IMR-90 (cell line): ENCODE results near the gene PRLR. TPM values are rescaled to one million over a fixed set of nuclear protein-coding genes. Genes with fewer than 3 reads are reported as not detected.

Experiments used
- ATAC-seq: fragments of 200-7000 bp; cut with Tn5 transposase; 2 replicates; pipeline ENCODE4 v1.9.1; 2020; ENCODE audit warnings: low read depth, mild to moderate bottlenecking, moderate library complexity
- BruUV-seq: library from RNA; stranded (reverse); fragments of 400-500 nt; replicated peaks from 2 replicates; lab custom pipeline; 2021; lab: Mats Ljungman, UMichigan
- CTCF ChIA-PET: fragments of 300-600 bp; formaldehyde crosslinking; extraction: SDS; loops from one replicate; lab custom pipeline; 2021; ENCODE audit warnings: antibody characterized with exemption; lab: Yijun Ruan, JAX
- POLR2A ChIA-PET: fragments of 300-600 bp; sonication (Branson Sonifier 250); formaldehyde crosslinking; loops from one replicate; lab custom pipeline; 2022; ENCODE audit warnings: antibody characterized with exemption; ENCODE audit not compliant: unreplicated experiment; lab: Charles Lee
- DNase-seq: peaks from one replicate; pipeline ENCODE4 v3.0.0; 2013
- H2AFZ ChIP-seq: replicated peaks from 2 replicates; pipeline ENCODE3; 2013; ENCODE audit warnings: low read length, mild to moderate bottlenecking; ENCODE audit not compliant: poor library complexity
- H2AK5ac ChIP-seq: 2 replicates; pipeline ENCODE4 v1.6.1; 2013; ENCODE audit warnings: low read depth, low read length, inconsistent platforms
- H2AK9ac ChIP-seq: replicated peaks from 2 replicates; pipeline ENCODE3; 2013; ENCODE audit warnings: mild to moderate bottlenecking, low read depth, low read length, moderate library complexity; ENCODE audit not compliant: poor library complexity
- H2BK120ac ChIP-seq: 2 replicates; pipeline ENCODE4 v1.6.1; 2013; ENCODE audit warnings: low read depth, low read length, inconsistent platforms
- H2BK15ac ChIP-seq: 3 replicates; pipeline ENCODE4 v1.6.1; 2013; ENCODE audit warnings: low read depth, low read length, inconsistent platforms
- H2BK20ac ChIP-seq: 2 replicates; pipeline ENCODE4 v1.6.1; 2013; ENCODE audit warnings: low read depth, mild to moderate bottlenecking, inconsistent platforms, low read length, moderate library complexity
- H2BK5ac ChIP-seq: 2 replicates; pipeline ENCODE4 v1.6.1; 2013; ENCODE audit warnings: mild to moderate bottlenecking, low read depth, low read length, inconsistent platforms; ENCODE audit not compliant: poor library complexity, severe bottlenecking
- H3K14ac ChIP-seq: replicated peaks from 2 replicates; pipeline ENCODE4 v1.6.1; 2013; ENCODE audit warnings: low read depth, low read length, inconsistent platforms
- H3K18ac ChIP-seq: 2 replicates; pipeline ENCODE4 v1.6.1; 2013; ENCODE audit warnings: low read depth, low read length, control low read depth
- H3K23ac ChIP-seq: 2 replicates; pipeline ENCODE4 v1.6.1; 2013; ENCODE audit warnings: low read depth, low read length, inconsistent platforms
- H3K27ac ChIP-seq: 2 replicates; pipeline ENCODE4 v1.5.1; 2013; ENCODE audit warnings: mild to moderate bottlenecking, control low read depth, low read length; ENCODE audit not compliant: insufficient read depth
- H3K27me3 ChIP-seq: 2 replicates; pipeline ENCODE4 v1.6.1; 2013; ENCODE audit warnings: low read length; ENCODE audit not compliant: control insufficient read depth, insufficient read depth
- H3K36me3 ChIP-seq: 2 replicates; pipeline ENCODE4 v1.6.1; 2013; ENCODE audit warnings: low read length, mixed read lengths; ENCODE audit not compliant: control insufficient read depth, insufficient read depth
- H3K4ac ChIP-seq: 2 replicates; pipeline ENCODE4 v1.6.1; 2013; ENCODE audit warnings: low read depth, low read length, inconsistent platforms
- H3K4me1 ChIP-seq: 2 replicates; pipeline ENCODE4 v1.6.1; 2013; ENCODE audit warnings: low read length, mixed read lengths; ENCODE audit not compliant: control insufficient read depth, insufficient read depth
- H3K4me2 ChIP-seq: 2 replicates; pipeline ENCODE4 v1.6.1; 2013; ENCODE audit warnings: low read depth, mild to moderate bottlenecking, control low read depth, low read length, moderate library complexity
- H3K4me3 ChIP-seq: 2 replicates; pipeline ENCODE4 v1.5.1; 2013; ENCODE audit warnings: low read depth, mild to moderate bottlenecking, control low read depth, low read length, moderate library complexity; ENCODE audit not compliant: insufficient read depth
- H3K56ac ChIP-seq: 2 replicates; pipeline ENCODE4 v1.6.1; 2013; ENCODE audit warnings: low read length, inconsistent platforms; ENCODE audit not compliant: insufficient read depth; ENCODE audit errors: extremely low read depth
- H3K79me1 ChIP-seq, 2 experiments: 2 replicates each; pipeline ENCODE4 v1.6.1; 2013; ENCODE audit warnings: low read length in 2 of 2, inconsistent platforms in 1 of 2, low read depth in 1 of 2
- H3K9ac ChIP-seq: 2 replicates; pipeline ENCODE4 v1.6.1; 2013; ENCODE audit warnings: low read depth, low read length, control low read depth
- H3K9me1 ChIP-seq: 2 replicates; pipeline ENCODE4 v1.6.1; 2013; ENCODE audit warnings: low read length, inconsistent platforms; ENCODE audit not compliant: insufficient read depth
- H3K9me3 ChIP-seq: 2 replicates; pipeline ENCODE4 v1.6.1; 2013; ENCODE audit warnings: low read length; ENCODE audit not compliant: control insufficient read depth, insufficient read depth
- H4K20me1 ChIP-seq: 2 replicates; pipeline ENCODE4 v1.6.1; 2013; ENCODE audit warnings: low read length, inconsistent platforms; ENCODE audit not compliant: insufficient read depth
- H4K5ac ChIP-seq: 2 replicates; pipeline ENCODE4 v1.6.1; 2013; ENCODE audit warnings: mild to moderate bottlenecking, low read depth, low read length, control low read depth
- H4K8ac ChIP-seq, 2 experiments: 2 replicates each; pipeline ENCODE4 v1.6.1; 2013; ENCODE audit warnings: low read depth in 2 of 2, low read length in 2 of 2, control low read depth in 1 of 2, inconsistent platforms in 1 of 2
- H4K91ac ChIP-seq: 2 replicates; pipeline ENCODE4 v1.6.1; 2013; ENCODE audit warnings: low read depth, low read length, inconsistent platforms; ENCODE audit not compliant: insufficient read depth
- FOS ChIP-seq: fragments of 150-350 bp; IDR thresholded peaks from 2 replicates; pipeline ENCODE4 v1.6.1; 2016; ENCODE audit warnings: low read depth, low read length
- MAZ ChIP-seq: IDR thresholded peaks from 2 replicates; pipeline ENCODE4 v1.6.1; 2012; ENCODE audit warnings: low read depth, mild to moderate bottlenecking, low read length, improper control_type of control experiment, moderate library complexity, borderline replicate concordance
- MXI1 ChIP-seq: IDR thresholded peaks from 2 replicates; pipeline ENCODE4 v1.6.1; 2012; ENCODE audit warnings: low read depth, mild to moderate bottlenecking, low read length, moderate library complexity, borderline replicate concordance
- POLR2A ChIP-seq: IDR thresholded peaks from 2 replicates; pipeline ENCODE4 v1.6.1; 2012; ENCODE audit warnings: mild to moderate bottlenecking, low read depth, low read length
- RAD21 ChIP-seq: IDR thresholded peaks from 2 replicates; pipeline ENCODE4 v1.6.1; 2012; ENCODE audit warnings: low read length, improper control_type of control experiment
- RFX5 ChIP-seq: IDR thresholded peaks from 2 replicates; pipeline ENCODE4 v1.8.0; 2012; ENCODE audit warnings: low read depth, mild to moderate bottlenecking, low read length, moderate library complexity
- WGBS, 2 experiments: methylation state at CpG; one replicate each; pipeline versions ENCODE4 v1.1.5 to v1.1.7; 2013; ENCODE audit warnings: missing lambda C conversion rate in 2 of 2; ENCODE audit not compliant: insufficient read length in 1 of 2; ENCODE audit errors: extremely low coverage in 2 of 2; 5-methylcytosine and 5-hydroxymethylcytosine counted together
- dilution Hi-C: fragments of 300-500 bp; cut with HindIII; formaldehyde crosslinking; loops from one replicate; pipeline ENCODE4 v1.14.3; 2018; ENCODE audit warnings: low sequenced_read_pairs; ENCODE audit not compliant: unreplicated experiment
- in situ Hi-C: fragments of 300-500 bp; cut with MboI; formaldehyde crosslinking; loops from 3 replicates; pipeline ENCODE4 v1.14.3; 2019; ENCODE audit warnings: low sequenced_read_pairs, inconsistent platforms, mixed read lengths
- intact Hi-C: fragments of 100-400 bp; cut with micrococcal nuclease; formaldehyde crosslinking; loops from 2 replicates; pipeline ENCODE4 v1.10.0; 2022
- polyA plus RNA-seq, 3 experiments: library from polyadenylated mRNA; depleted of rRNA; stranded (reverse); fragments of >200 nt; gene quantifications; 2 replicates each; pipeline ENCODE4 v1.2.3, GENCODE V29; 2012; ENCODE audit warnings: low replicate concordance in 1 of 3
- total RNA-seq: library from RNA; depleted of rRNA; stranded (reverse); fragments of >200 nt; gene quantifications from 2 replicates; pipeline ENCODE4 v1.2.3, GENCODE V29; 2012
- TF ChIP-seq, protein P1 (sequence below): fragments of 150-350 bp; IDR thresholded peaks from 2 replicates; pipeline ENCODE4 v1.6.1; 2017; ENCODE audit warnings: mild to moderate bottlenecking, antibody characterized with exemption, low read length, low read depth
- TF ChIP-seq, protein P2 (sequence below): fragments of 150-350 bp; IDR thresholded peaks from 2 replicates; pipeline ENCODE4 v1.6.1; 2016; ENCODE audit warnings: low read depth, mild to moderate bottlenecking, low read length, moderate library complexity, borderline replicate concordance

Gene PRLR
- total and polyA plus RNA-seq, 2 of the 4 experiments (the other 2 are of a cell fraction): 0.24 to 0.54 TPM

DNA sequence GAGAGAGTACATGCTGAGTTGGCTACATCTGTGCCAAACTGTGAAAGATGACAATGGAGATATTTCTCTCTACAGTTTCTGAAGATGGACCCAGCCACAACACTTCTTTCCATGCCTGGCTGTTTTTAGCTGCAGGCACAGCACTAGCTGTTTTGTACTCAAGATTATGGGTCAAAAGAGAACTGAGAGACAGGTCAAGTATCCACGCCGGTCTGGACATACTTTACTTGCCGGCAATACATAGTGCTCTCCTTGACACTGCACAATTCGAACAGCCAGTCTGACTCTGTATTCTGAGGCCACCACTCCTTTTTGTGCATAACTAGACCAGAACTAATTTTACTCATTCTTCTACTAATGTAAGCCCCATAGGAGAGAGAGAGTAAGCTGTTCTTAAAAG is 2.6 kb downstream of the PRLR start:
- no peak overlapping the region for H2BK20ac ChIP-seq
- POLR2A ChIA-PET: no interaction called here
- no peaks in the 10 kb centered on the region for H3K36me3 ChIP-seq
- no peak overlapping the region for H3K4me2 ChIP-seq
- dilution Hi-C loops (no loop called here), intact Hi-C loops (no loop called here), in situ Hi-C loops (no loop called here)
- TF ChIP-seq MXI1 (no peak), MAZ (no peak), RAD21 (no peak), RFX5 (no peak), FOS (no peak), POLR2A (no peak)
- TF ChIP-seq, protein P1, sequence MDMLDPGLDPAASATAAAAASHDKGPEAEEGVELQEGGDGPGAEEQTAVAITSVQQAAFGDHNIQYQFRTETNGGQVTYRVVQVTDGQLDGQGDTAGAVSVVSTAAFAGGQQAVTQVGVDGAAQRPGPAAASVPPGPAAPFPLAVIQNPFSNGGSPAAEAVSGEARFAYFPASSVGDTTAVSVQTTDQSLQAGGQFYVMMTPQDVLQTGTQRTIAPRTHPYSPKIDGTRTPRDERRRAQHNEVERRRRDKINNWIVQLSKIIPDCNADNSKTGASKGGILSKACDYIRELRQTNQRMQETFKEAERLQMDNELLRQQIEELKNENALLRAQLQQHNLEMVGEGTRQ: no peak
- TF ChIP-seq, protein P2, sequence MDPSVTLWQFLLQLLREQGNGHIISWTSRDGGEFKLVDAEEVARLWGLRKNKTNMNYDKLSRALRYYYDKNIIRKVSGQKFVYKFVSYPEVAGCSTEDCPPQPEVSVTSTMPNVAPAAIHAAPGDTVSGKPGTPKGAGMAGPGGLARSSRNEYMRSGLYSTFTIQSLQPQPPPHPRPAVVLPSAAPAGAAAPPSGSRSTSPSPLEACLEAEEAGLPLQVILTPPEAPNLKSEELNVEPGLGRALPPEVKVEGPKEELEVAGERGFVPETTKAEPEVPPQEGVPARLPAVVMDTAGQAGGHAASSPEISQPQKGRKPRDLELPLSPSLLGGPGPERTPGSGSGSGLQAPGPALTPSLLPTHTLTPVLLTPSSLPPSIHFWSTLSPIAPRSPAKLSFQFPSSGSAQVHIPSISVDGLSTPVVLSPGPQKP: no peak
- no peak overlapping the region for H2BK120ac ChIP-seq
- H3K4me3 ChIP-seq: no peak overlapping the region
- CTCF ChIA-PET: no interaction called here
- BruUV-seq: no TSS peak
- H4K5ac ChIP-seq: no peak overlapping the region
- H3K9ac ChIP-seq: no peak overlapping the region
- H4K8ac ChIP-seq: no peak overlapping the region
- H3K9me3 ChIP-seq: no peaks in the 10 kb centered on the region
- H3K27ac ChIP-seq: no peak overlapping the region
- no peak overlapping the region for H2AK9ac ChIP-seq
- no peak overlapping the region for H2BK15ac ChIP-seq
- no peaks in the 10 kb centered on the region; the same call in 1 of the 2 replicates for H3K4me1 ChIP-seq
- 70% methylated on average over 2 of the region's 4 CpGs; no CpG with 5 or more reads in 1 of the 2 experiments for WGBS, 2 experiments
- ATAC-seq (no peak), DNase-seq (no peak)
- no peaks in the 10 kb centered on the region for H4K20me1 ChIP-seq
- H3K14ac ChIP-seq: no peak overlapping the region
- H3K27me3 ChIP-seq: peaks cover 53% of the 10 kb centered on the region
- H3K18ac ChIP-seq: no peak overlapping the region
- H2AK5ac ChIP-seq: no peak overlapping the region
- no peak overlapping the region for H3K56ac ChIP-seq
- no peaks in the 10 kb centered on the region for H3K79me1 ChIP-seq
- H4K91ac ChIP-seq: no peak overlapping the region
- no peak overlapping the region for H3K4ac ChIP-seq
- H3K9me1 ChIP-seq: no peaks in the 10 kb centered on the region
- no peak overlapping the region for H2AFZ ChIP-seq
- no peak overlapping the region for H3K23ac ChIP-seq
- H2BK5ac ChIP-seq: no peak overlapping the region
